Measurements from ENCODE around the gene IPO8. TPM values are rescaled to one million over a fixed set of nuclear protein-coding genes. Genes with fewer than 3 reads are reported as not detected.

The IPO8 gene
- 18.7 and 25.2 TPM in 2 replicates for total RNA-seq

DNA sequence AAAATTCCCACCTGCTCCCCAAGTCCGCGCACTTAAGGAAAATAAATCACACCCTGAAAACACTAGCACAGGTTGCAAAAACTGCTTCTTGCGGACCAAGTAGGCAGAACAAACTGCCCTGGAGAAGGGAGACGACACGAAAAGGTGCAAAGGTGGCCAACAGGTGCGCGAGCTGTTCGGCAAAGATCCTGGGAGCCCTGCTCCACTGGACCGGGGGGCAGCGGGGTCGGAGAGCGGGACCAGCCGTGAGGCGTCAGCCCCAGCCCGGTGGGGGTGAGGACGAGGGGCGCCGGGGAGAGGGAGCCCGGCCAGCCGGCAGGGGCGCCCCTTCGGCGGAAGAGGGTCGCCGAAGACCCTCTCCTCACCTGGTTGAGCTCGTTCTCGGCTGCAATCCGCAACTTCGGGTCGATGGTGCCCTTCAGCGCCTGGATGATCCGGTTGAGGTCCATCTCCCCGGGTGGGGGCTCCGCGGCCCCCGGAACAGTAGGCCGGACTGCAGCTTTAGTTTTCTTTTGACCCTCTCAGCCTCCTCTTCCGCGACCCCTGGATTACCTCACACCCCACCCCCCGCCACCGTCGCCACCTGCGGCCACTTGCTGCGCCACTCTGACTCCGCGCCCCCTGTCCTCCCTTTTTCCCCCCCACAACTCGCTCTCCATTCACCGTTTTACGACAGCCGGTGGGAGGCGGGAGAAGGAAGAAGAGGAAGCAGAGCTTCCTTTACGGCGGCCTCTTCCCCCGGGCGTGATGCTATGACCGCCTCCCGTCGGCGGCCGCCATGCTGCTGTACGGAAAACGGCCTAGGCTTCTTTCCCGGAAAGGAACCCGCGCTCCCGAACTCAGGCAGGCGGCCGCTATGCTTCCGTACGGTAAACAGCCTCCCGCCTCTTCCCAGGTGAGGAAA, at the start of gene IPO8:
TSS of gene IPO8 (minus strand) at position 671 of the 904 bp plus-strand sequence. CDS start at position 449, 222 bp downstream.
- TF ChIP-seq, protein P1, sequence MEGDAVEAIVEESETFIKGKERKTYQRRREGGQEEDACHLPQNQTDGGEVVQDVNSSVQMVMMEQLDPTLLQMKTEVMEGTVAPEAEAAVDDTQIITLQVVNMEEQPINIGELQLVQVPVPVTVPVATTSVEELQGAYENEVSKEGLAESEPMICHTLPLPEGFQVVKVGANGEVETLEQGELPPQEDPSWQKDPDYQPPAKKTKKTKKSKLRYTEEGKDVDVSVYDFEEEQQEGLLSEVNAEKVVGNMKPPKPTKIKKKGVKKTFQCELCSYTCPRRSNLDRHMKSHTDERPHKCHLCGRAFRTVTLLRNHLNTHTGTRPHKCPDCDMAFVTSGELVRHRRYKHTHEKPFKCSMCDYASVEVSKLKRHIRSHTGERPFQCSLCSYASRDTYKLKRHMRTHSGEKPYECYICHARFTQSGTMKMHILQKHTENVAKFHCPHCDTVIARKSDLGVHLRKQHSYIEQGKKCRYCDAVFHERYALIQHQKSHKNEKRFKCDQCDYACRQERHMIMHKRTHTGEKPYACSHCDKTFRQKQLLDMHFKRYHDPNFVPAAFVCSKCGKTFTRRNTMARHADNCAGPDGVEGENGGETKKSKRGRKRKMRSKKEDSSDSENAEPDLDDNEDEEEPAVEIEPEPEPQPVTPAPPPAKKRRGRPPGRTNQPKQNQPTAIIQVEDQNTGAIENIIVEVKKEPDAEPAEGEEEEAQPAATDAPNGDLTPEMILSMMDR (IDR thresholded peaks at IDR 0.05; ENCODE audit: insufficient read depth, low read length, severe bottlenecking), result peak; percentile 57
- no peaks in the 10 kb centered on the region for H3K36me3 ChIP-seq (ENCODE audit: control insufficient read depth, insufficient read depth, low read length)
- peak; percentile 80 for DNase-seq (ENCODE audit: low read depth)
- no peak for FAIRE-seq
- H3K4me3 ChIP-seq (ENCODE audit: low read depth, low read length), result peak within 1 kb of the TSS; percentile 97
- H3K27me3 ChIP-seq (ENCODE audit: control insufficient read depth, insufficient read depth, low read length), result no peaks in the 10 kb centered on the region

DNA sequence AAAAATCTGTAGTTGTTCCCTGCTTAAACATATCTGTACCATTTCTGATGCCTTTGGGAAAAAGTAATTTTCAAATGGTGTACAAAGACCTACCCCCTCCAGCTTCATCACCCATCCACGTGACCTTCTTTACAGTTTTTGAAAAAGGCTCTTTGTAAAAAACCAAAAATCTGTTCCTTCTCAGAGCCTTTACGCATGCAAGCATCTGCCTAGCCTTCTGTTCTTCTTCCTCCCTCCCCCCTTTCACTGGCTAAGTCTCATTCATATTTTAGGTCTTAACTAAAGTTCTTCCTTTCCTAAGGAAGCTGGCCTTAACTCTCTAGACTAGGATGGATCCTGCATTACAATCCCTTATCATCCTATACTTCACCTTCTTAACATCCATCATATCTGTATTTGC, 48.7 kb upstream of the IPO8 start:
- FAIRE-seq (no peak), DNase-seq (ENCODE audit: low read depth) (no peak)

DNA sequence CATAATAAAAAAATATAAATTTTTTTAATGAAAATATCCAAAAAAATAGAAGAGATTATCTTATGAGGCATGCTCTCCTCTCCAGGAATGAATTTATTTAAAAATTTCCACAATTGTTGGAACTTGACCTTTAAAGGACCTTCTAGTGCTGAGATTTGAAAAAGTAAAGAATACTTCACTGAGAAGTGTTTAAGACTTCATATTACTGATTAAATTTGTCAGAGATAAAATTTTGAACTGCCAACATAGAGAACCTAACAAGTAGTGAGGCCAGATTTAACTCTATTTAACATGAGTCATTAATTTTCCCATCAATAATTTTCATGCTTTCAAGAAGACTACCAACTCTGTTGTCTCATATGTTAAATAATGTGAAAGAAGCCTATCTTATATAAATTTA, 44.6 kb upstream of the IPO8 start:
- FAIRE-seq, result no peak
- no peaks in the 10 kb centered on the region for H3K27me3 ChIP-seq (ENCODE audit: control insufficient read depth, insufficient read depth, low read length)
- no peak overlapping the region for H3K4me3 ChIP-seq (ENCODE audit: low read depth, low read length)
- DNase-seq (ENCODE audit: low read depth), result no peak
- peaks cover 6% of the 10 kb centered on the region for H3K36me3 ChIP-seq (ENCODE audit: control insufficient read depth, insufficient read depth, low read length)
- TF ChIP-seq, protein P1 (IDR thresholded peaks at IDR 0.05; ENCODE audit: insufficient read depth, low read length, severe bottlenecking), result no peak

More for the DNA sequence above, 48.7 kb upstream of the IPO8 start:
- Histone ChIP-seq H3K36me3 (ENCODE audit: control insufficient read depth, insufficient read depth, low read length) (peaks cover 3% of the 10 kb centered on the region), H3K4me3 (ENCODE audit: low read depth, low read length) (no peak overlapping the region), H3K27me3 (ENCODE audit: control insufficient read depth, insufficient read depth, low read length) (no peaks in the 10 kb centered on the region)
- TF ChIP-seq, protein P1 (IDR thresholded peaks at IDR 0.05; ENCODE audit: insufficient read depth, low read length, severe bottlenecking), result no peak

DNA sequence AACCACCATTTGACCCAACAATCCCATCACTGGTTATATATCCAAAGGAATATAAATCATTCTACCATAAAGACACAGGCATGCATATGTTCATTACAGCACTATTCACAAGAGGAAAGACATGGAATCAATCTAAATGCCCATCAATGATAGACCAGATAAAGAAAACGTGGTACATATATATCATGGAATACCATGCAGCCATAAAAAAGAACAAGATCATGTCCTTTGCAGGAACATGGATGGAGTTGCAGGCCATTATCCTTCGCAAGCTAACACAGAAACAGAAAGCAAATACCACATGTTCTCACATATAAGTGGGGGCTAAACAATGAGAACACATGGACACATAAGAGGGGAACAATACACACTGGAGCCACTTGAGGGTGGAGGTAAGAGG, 43.4 kb upstream of the IPO8 start:
- Histone ChIP-seq H3K4me3 (ENCODE audit: low read depth, low read length) (no peak overlapping the region), H3K27me3 (ENCODE audit: control insufficient read depth, insufficient read depth, low read length) (no peaks in the 10 kb centered on the region), H3K36me3 (ENCODE audit: control insufficient read depth, insufficient read depth, low read length) (peaks cover 8% of the 10 kb centered on the region)
- no peak for FAIRE-seq
- TF ChIP-seq, protein P1 (IDR thresholded peaks at IDR 0.05; ENCODE audit: insufficient read depth, low read length, severe bottlenecking), result no peak
- DNase-seq (ENCODE audit: low read depth), result no peak

DNA sequence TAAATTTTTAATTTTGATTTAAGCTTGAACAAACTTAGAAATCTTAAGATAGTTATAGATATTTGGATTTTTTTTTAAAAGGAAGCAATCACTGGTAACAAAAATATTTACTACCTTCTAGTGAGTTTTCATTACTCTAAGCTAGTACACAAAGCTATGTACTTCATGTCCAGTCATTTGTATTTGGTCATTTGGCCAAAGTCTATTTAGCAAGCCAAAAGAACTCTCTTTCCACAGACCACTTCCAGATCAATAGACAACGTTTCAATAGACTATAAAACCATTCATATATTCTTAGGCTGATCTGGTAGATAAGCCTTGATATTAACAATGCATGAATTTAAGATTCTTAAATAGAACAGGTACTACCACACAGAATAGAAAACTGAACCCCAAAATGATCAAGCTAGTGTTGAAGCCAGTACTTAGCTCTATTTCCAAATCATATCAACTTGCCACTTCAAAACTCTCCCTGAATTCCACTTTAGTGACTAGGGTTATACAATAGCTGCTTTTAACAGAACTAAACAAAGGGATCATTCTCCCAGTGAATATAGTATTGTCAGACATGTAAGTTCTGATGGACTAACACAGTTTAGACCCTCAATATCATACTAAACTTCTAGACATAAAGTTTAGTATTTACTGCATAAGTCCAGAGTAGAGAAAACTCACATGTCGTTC, 37.4 kb upstream of the IPO8 start:
- Histone ChIP-seq H3K27me3 (ENCODE audit: control insufficient read depth, insufficient read depth, low read length) (no peaks in the 10 kb centered on the region), H3K36me3 (ENCODE audit: control insufficient read depth, insufficient read depth, low read length) (peaks cover 5% of the 10 kb centered on the region), H3K4me3 (ENCODE audit: low read depth, low read length) (no peak overlapping the region)
- FAIRE-seq (no peak), DNase-seq (ENCODE audit: low read depth) (no peak)
- TF ChIP-seq, protein P1 (IDR thresholded peaks at IDR 0.05; ENCODE audit: insufficient read depth, low read length, severe bottlenecking), result no peak

Data from bronchial epithelial cell (primary cell).